Gastrocnemius medialis (tissue), 4 donors: ENCODE measurements around the gene MATN3.

Source experiments
- CTCF ChIP-seq, 5 experiments: fragments of 450-650 bp in 3 of 5; fragments of 200-600 bp in 2 of 5; sonication (generic) in 2 of 5; IDR thresholded peaks in 4 of 5; conservative IDR thresholded peaks in 1 of 5; 1 replicate in 4 of 5; 2 replicates in 1 of 5; pipeline ENCODE4 v1.5.1; 2016 to 2019; ENCODE audit warnings: antibody characterized with exemption in 5 of 5, mild to moderate bottlenecking in 3 of 5, moderate library complexity in 3 of 5
- POLR2A ChIP-seq, 2 donors: fragments of 450-650 bp; IDR thresholded peaks; one replicate each; pipeline ENCODE4 v1.6.1; 2017; ENCODE audit warnings: antibody characterized with exemption in 2 of 2, mild to moderate bottlenecking in 2 of 2, moderate library complexity in 2 of 2

- no peak for TF ChIP-seq CTCF (IDR thresholded peaks at IDR 0.05 in 4 of 5, conservative IDR thresholded peaks at IDR 0.05 in 1 of 5)
- no peak for TF ChIP-seq POLR2A (IDR thresholded peaks at IDR 0.05)
Observed at GRCh38 chr2:20008703-20009102, 3.8 kb downstream of the MATN3 start.
